GM18907 (cell line): Measurements from ENCODE around the gene KIF16B.
"Not testable (repeated sequence)": the region's sequence is repeated elsewhere in the genome, so short reads cannot be mapped to it uniquely, and the experiment has no call there.

Source experiments
- ATAC-seq: cut with Tn5 transposase; IDR thresholded peaks from one replicate; pipeline ENCODE4 v1.9.1; 2021; ENCODE audit warnings: mild to moderate bottlenecking, moderate library complexity; ENCODE audit not compliant: unreplicated experiment

The KIF16B gene

GRCh38 chr20:16267526-16267925, 305.7 kb downstream of the KIF16B start:
- ATAC-seq = no peak

GRCh38 chr20:16265334-16265733, 307.9 kb downstream of the KIF16B start:
- ATAC-seq = no peak

GRCh38 chr20:16263582-16263981, 309.7 kb downstream of the KIF16B start:
- ATAC-seq = no peak

GRCh38 chr20:16262594-16262993, 310.7 kb downstream of the KIF16B start:
- ATAC-seq = no peak

- no peak for ATAC-seq
Measured at GRCh38 chr20:16261733-16262273, 311.4 kb downstream of the KIF16B start.

- no peak for ATAC-seq
Measured at GRCh38 chr20:16260911-16261310, 312.3 kb downstream of the KIF16B start.

- ATAC-seq = not testable (repeated sequence)
Measured at GRCh38 chr20:16260133-16260532, 313.1 kb downstream of the KIF16B start.

GRCh38 chr20:16258766-16259165, 314.5 kb downstream of the KIF16B start:
- ATAC-seq = no peak

- ATAC-seq = no peak
Measured at GRCh38 chr20:16257813-16258430, 315.3 kb downstream of the KIF16B start.

GRCh38 chr20:16257021-16257420, 316.2 kb downstream of the KIF16B start:
- no peak for ATAC-seq

GRCh38 chr20:16246870-16247269, 326.4 kb downstream of the KIF16B start:
- no peak for ATAC-seq

GRCh38 chr20:16246291-16246690, 327.0 kb downstream of the KIF16B start:
- no peak for ATAC-seq

GRCh38 chr20:16245879-16246278, 327.4 kb downstream of the KIF16B start:
- no peak for ATAC-seq

GRCh38 chr20:16244892-16245291, 328.4 kb downstream of the KIF16B start:
- no peak for ATAC-seq

GRCh38 chr20:16243470-16243869, 329.8 kb downstream of the KIF16B start:
- no peak for ATAC-seq

GRCh38 chr20:16241911-16242310, 331.3 kb downstream of the KIF16B start:
- no peak for ATAC-seq

- no peak for ATAC-seq
Measured at GRCh38 chr20:16240355-16240754, 332.9 kb downstream of the KIF16B start.

- ATAC-seq = no peak
Measured at GRCh38 chr20:16236589-16237241, 336.5 kb downstream of the KIF16B start.

- ATAC-seq = no peak
Measured at GRCh38 chr20:16230402-16230801, 342.8 kb downstream of the KIF16B start.

GRCh38 chr20:16229813-16230212, 343.4 kb downstream of the KIF16B start:
- no peak for ATAC-seq

- ATAC-seq = no peak
Measured at GRCh38 chr20:16228722-16229121, 344.5 kb downstream of the KIF16B start.

- ATAC-seq = not testable (repeated sequence)
Measured at GRCh38 chr20:16226961-16227360, 346.3 kb downstream of the KIF16B start.
